DLD1 (cell line): ENCODE results near the gene ZNF322.

Source experiments
- in situ Hi-C: cut with HindIII; loops from 2 replicates; pipeline ENCODE4 v1.10.0; 2017; ENCODE audit warnings: low sequenced_read_pairs

ZNF322 gene

GRCh38 chr6:26613689-26614683 lies 45.6 kb downstream of the ZNF322 start:
- in situ Hi-C loops = no loop called here

- in situ Hi-C loops = no loop called here
These were observed 46.3 kb downstream of the ZNF322 start for GRCh38 chr6:26613201-26613600.

DNA sequence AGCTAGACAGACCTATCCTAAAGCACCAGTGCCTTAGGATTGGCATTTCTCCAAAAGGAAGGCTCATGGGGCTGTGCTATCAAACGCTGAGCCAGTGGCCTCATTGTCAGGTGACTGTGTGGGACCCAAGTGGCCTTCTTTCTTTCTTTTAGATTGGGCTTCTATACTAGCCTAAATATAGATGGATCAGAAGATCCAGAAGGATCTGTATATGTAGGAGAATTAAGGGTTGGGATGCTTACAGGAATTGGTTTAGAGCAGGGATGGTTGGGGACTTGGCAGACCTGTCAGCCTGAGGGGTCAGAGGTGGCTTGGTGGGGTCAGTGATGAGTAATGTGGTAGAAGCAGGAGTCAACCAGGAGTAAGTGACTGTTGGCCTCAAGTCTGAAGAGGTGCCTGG lies 47.9 kb downstream of the ZNF322 start:
- in situ Hi-C loops = no loop called here

DNA sequence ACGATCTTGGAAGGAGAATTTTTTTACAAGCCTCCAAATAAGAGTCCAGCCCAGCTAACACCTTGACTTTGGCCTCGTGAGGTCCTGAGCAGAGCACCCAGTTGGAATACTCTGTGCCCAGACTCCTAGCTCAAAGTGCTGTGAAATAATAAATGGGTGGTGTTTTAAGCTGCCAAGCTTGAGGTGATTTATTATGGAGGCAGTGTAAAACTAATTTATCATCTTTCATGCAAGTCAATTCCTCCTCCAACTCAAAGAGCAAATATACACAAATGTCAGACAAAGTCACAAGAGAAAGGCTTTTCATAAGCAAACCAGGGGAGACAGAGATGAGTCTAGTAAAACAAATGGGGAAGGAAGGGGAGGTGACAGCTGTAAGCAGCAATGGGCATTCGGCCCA lies 50.1 kb downstream of the ZNF322 start:
- in situ Hi-C loops = no loop called here

GRCh38 chr6:26607434-26608230 lies 51.9 kb downstream of the ZNF322 start:
- in situ Hi-C loops = no loop called here

- in situ Hi-C loops = no loop called here
These were observed 54.7 kb downstream of the ZNF322 start for GRCh38 chr6:26604797-26605196.

- in situ Hi-C loops = no loop called here
These were observed 55.5 kb downstream of the ZNF322 start for GRCh38 chr6:26604026-26604425.

- in situ Hi-C loops = no loop called here
These were observed 57.3 kb downstream of the ZNF322 start for GRCh38 chr6:26602262-26602661.

DNA sequence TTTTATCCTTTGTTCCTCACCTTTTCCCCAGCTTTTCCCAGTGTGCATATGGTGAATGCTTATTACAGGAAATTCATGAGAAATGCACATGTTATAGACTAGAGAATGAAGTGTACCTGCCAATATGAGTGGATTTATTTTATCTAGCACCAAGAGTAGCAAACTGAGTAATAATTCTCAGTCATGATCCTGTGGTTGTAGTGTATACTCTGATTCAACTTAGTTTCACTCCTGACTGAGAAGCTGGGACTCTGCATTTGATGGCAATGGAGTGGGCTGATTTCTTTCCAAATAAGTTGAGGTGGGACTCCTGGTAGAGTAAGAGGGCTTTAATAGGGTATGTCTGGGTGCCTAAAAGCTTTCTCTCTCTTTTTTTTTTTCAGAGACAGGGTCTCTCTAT lies 58.8 kb downstream of the ZNF322 start:
- in situ Hi-C loops = no loop called here

DNA sequence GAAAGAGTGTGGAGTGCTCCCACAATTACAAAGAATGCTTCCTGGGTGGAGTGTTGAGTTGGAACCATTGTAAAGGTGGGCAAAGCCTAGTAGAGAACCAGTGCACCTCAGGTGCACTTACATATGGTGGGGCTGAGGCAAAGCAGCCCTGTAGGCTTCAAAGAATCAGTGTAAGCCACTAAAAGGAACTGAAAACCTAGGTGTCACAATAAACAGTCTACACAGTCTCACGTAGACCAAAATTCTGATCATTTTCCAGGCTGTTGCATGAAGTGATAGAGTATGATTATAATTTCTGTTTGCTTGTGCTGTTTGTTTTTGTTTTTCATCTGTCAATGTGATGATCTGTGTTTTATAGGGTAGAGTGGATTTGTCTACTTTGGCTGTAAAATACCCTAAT lies 60.0 kb downstream of the ZNF322 start:
- in situ Hi-C loops = no loop called here

- in situ Hi-C loops = no loop called here
These were observed 60.4 kb downstream of the ZNF322 start for GRCh38 chr6:26599134-26599533.

DNA sequence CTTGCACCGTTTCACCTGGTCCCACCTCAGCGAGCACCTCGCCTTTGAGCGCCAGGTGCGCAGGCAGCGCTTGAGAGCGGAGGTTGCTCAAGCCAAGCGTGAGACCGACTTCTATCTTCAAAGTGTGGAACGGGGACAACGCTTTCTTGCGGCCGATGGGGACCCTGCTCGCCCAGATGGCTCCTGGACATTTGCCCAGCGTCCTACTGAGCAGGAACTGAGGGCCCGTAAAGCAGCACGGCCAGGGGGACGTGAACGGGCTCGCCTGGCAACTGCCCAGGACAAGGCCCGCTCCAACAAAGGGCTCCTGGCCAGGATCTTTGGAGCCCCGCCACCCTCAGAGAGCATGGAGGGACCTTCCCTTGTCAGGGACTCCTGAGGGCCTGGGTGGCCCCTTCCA lies 61.3 kb downstream of the ZNF322 start:
- in situ Hi-C loops = no loop called here

GRCh38 chr6:26597821-26598220 lies 61.7 kb downstream of the ZNF322 start:
- in situ Hi-C loops = no loop called here

DNA sequence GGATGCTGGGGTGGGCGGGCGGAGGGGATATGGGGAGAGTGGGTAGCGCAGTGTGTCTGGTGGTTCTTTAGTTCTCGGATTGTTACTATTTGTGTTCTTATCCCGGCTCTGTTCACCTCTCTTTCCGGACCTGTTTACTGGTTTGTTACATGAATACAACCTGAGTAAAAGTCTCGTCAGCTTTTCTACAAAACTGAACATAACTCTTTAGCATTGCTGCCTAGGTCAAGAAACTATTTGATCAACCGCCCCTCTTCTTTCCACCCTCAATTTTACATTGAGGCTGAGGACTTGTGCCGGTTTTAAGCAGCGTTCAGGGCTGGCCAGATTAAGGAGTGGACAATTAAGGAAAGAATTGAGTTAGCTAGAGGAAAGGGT lies 62.2 kb downstream of the ZNF322 start:
- in situ Hi-C loops = no loop called here

- in situ Hi-C loops = no loop called here
These were observed 62.8 kb downstream of the ZNF322 start, which contains the start of gene ABT1 for GRCh38 chr6:26596579-26597388. ABT1 (plus strand) TSS chr6:26596953; CDS start chr6:26596983, 30 bp downstream.

DNA sequence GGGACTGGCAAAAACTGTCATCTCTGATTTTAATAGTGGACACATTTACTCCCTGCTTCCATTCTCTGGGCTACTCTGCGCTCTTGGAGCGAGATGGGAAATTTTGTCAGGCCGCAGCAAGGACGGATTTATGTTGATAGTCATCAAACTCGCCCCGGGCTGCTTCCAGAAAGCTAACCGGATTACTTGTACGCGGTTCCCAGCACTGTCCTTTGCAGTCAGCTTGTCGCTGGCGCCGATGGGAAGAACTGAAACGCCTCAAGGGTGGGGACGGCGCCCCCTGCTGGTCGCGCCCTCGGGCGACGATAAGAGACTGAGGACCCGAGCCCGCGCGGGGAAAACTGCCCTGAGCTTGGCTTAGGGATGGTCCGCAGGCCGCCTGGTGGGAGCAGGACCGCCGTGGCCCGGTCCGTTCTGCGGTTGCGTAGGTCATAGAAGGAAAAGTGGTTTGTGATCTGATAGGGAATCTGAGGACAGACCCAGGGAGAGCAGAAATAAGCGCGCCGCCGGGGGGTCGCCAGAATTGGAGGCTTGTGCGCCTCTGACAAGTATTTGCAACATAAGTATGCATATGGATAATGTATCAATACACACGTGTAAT lies 63.8 kb downstream of the ZNF322 start:
- in situ Hi-C loops = no loop called here

- in situ Hi-C loops = no loop called here
These were observed 64.6 kb downstream of the ZNF322 start for GRCh38 chr6:26594730-26595632.

GRCh38 chr6:26594131-26594498 lies 65.4 kb downstream of the ZNF322 start:
- in situ Hi-C loops = no loop called here

GRCh38 chr6:26593278-26594130 lies 66.0 kb downstream of the ZNF322 start:
- in situ Hi-C loops = no loop called here
